ENCODE data around the gene NCAPD2.
"Not testable (repeated sequence)": the region's sequence is repeated elsewhere in the genome, so short reads cannot be mapped to it uniquely, and the experiment has no call there.

The NCAPD2 gene

GRCh38 chr12:6465467-6466183 is 28.3 kb upstream of the NCAPD2 start:
- DNase-seq (ENCODE audit: low spot score), result peak; percentile 78

- DNase-seq (ENCODE audit: low spot score), result no peak
Observed at GRCh38 chr12:6466184-6466573, 27.7 kb upstream of the NCAPD2 start.

GRCh38 chr12:6466751-6467150 is 27.2 kb upstream of the NCAPD2 start:
- not testable (repeated sequence) for DNase-seq (ENCODE audit: low spot score)

- not testable (repeated sequence) for DNase-seq (ENCODE audit: low spot score)
Observed at GRCh38 chr12:6467571-6468282, 26.2 kb upstream of the NCAPD2 start.

- no peak for DNase-seq (ENCODE audit: low spot score)
Observed at GRCh38 chr12:6468283-6468575, 25.7 kb upstream of the NCAPD2 start.

GRCh38 chr12:6469092-6469491 is 24.8 kb upstream of the NCAPD2 start:
- no peak for DNase-seq (ENCODE audit: low spot score)

GRCh38 chr12:6469609-6470374 is 24.1 kb upstream of the NCAPD2 start:
- no peak for DNase-seq (ENCODE audit: low spot score)

- peak; percentile 96 for DNase-seq (ENCODE audit: low spot score)
Observed at GRCh38 chr12:6470375-6471163, 23.3 kb upstream of the NCAPD2 start, which contains the start of gene VAMP1. Gene VAMP1 (minus strand): TSS chr12:6470677. CDS start chr12:6470531, 146 bp downstream.

GRCh38 chr12:6471989-6472360 is 21.9 kb upstream of the NCAPD2 start:
- DNase-seq (ENCODE audit: low spot score), result no peak

- DNase-seq (ENCODE audit: low spot score), result no peak
Observed at GRCh38 chr12:6472491-6472890, 21.4 kb upstream of the NCAPD2 start.

- not testable (repeated sequence) for DNase-seq (ENCODE audit: low spot score)
Observed at GRCh38 chr12:6475233-6475975, 18.5 kb upstream of the NCAPD2 start.

GRCh38 chr12:6476489-6476888 is 17.4 kb upstream of the NCAPD2 start:
- no peak for DNase-seq (ENCODE audit: low spot score)

GRCh38 chr12:6477601-6478377 is 16.1 kb upstream of the NCAPD2 start:
- DNase-seq (ENCODE audit: low spot score), result not testable (repeated sequence)

- DNase-seq (ENCODE audit: low spot score), result no peak
Observed at GRCh38 chr12:6478416-6478815, 15.5 kb upstream of the NCAPD2 start.

GRCh38 chr12:6488240-6488639 is 5.7 kb upstream of the NCAPD2 start:
- no peak for DNase-seq (ENCODE audit: low spot score)

- DNase-seq (ENCODE audit: low spot score), result no peak
Observed at GRCh38 chr12:6489449-6489848, 4.5 kb upstream of the NCAPD2 start.

- not testable (repeated sequence) for DNase-seq (ENCODE audit: low spot score)
Observed at GRCh38 chr12:6490673-6491072, 3.2 kb upstream of the NCAPD2 start.

GRCh38 chr12:6492838-6493496 is 935 bp upstream of the NCAPD2 start, which contains the start of gene MRPL51:
Gene MRPL51 (minus strand): TSS chr12:6493262. CDS start chr12:6493136, 126 bp downstream.
- DNase-seq (ENCODE audit: low spot score), result peak; percentile 88

GRCh38 chr12:6494258-6494743 is 399 bp downstream of the NCAPD2 start:
- DNase-seq (ENCODE audit: low spot score), result no peak

- DNase-seq (ENCODE audit: low spot score), result no peak
Observed at GRCh38 chr12:6494968-6495367, 1.1 kb downstream of the NCAPD2 start.
